ENCODE measurements around the gene C4orf54. TPM values are rescaled to one million over a fixed set of nuclear protein-coding genes. Genes with fewer than 3 reads are reported as not detected.

C4orf54 gene
- polyA plus RNA-seq, 1 donor from 2014 or later, result not detected

GRCh38 chr4:99652596-99653436, 4.8 kb downstream of the C4orf54 start:
- H3K9me2 ChIP-seq (ENCODE audit: insufficient read depth, low read length), result no peaks in the 10 kb centered on the region
- H3K9me3 ChIP-seq (ENCODE audit: low read length), result no peaks in the 10 kb centered on the region
- H2AFZ ChIP-seq (ENCODE audit: low read depth, low read length), result no peak overlapping the region
- no peaks in the 10 kb centered on the region for H3K36me3 ChIP-seq (ENCODE audit: insufficient read depth, low read length)
- no peak overlapping the region for H3K4me2 ChIP-seq (ENCODE audit: low read length)
- no peak overlapping the region for H3K27ac ChIP-seq (ENCODE audit: low read length)
- no peak overlapping the region for H3K9ac ChIP-seq (ENCODE audit: low read length)
- no peaks in the 10 kb centered on the region for H3F3A ChIP-seq (ENCODE audit: insufficient read depth, low read length, poor library complexity, severe bottlenecking)
- TF ChIP-seq CTCF (IDR thresholded peaks at IDR 0.05; ENCODE audit: poor library complexity, severe bottlenecking) (no peak), POLR2AphosphoS5 (IDR thresholded peaks at IDR 0.05) (no peak), RAD21 (conservative IDR thresholded peaks at IDR 0.05) (no peak), SMC3 (conservative IDR thresholded peaks at IDR 0.05; ENCODE audit: poor library complexity) (no peak), MXI1 (conservative IDR thresholded peaks at IDR 0.05; ENCODE audit: poor library complexity, severe bottlenecking) (no peak), TAF1 (IDR thresholded peaks at IDR 0.05; ENCODE audit: low read depth) (no peak), EZH2 (IDR thresholded peaks at IDR 0.05; ENCODE audit: borderline replicate concordance, insufficient read depth, low read length, poor library complexity, severe bottlenecking) (no peak), EP300 (conservative IDR thresholded peaks at IDR 0.05; ENCODE audit: poor library complexity, severe bottlenecking) (no peak), REST (IDR thresholded peaks at IDR 0.05; ENCODE audit: borderline replicate concordance) (no peak)
- no peaks in the 10 kb centered on the region for H4K20me1 ChIP-seq (ENCODE audit: insufficient read depth)
- no peaks in the 10 kb centered on the region for H3K79me2 ChIP-seq (replicated peaks; ENCODE audit: insufficient read depth, low read length)
- no peaks in the 10 kb centered on the region for H3K27me3 ChIP-seq (ENCODE audit: insufficient read depth, low read depth, low read length)
- H3K4me3 ChIP-seq (ENCODE audit: low read length), result no peak overlapping the region

- Histone ChIP-seq H3K9ac (ENCODE audit: low read length) (no peak overlapping the region), H3K27me3 (ENCODE audit: insufficient read depth, low read depth, low read length) (no peaks in the 10 kb centered on the region), H3K27ac (ENCODE audit: low read length) (no peak overlapping the region), H3F3A (ENCODE audit: insufficient read depth, low read length, poor library complexity, severe bottlenecking) (no peaks in the 10 kb centered on the region), H3K9me2 (ENCODE audit: insufficient read depth, low read length) (no peaks in the 10 kb centered on the region), H4K20me1 (ENCODE audit: insufficient read depth) (no peaks in the 10 kb centered on the region), H2AFZ (ENCODE audit: low read depth, low read length) (no peak overlapping the region), H3K36me3 (ENCODE audit: insufficient read depth, low read length) (no peaks in the 10 kb centered on the region), H3K9me3 (ENCODE audit: low read length) (no peaks in the 10 kb centered on the region), H3K79me2 (replicated peaks; ENCODE audit: insufficient read depth, low read length) (no peaks in the 10 kb centered on the region), H3K4me2 (ENCODE audit: low read length) (no peak overlapping the region), H3K4me3 (ENCODE audit: low read length) (no peak overlapping the region)
- TF ChIP-seq EP300 (conservative IDR thresholded peaks at IDR 0.05; ENCODE audit: poor library complexity, severe bottlenecking) (no peak), SMC3 (conservative IDR thresholded peaks at IDR 0.05; ENCODE audit: poor library complexity) (no peak), RAD21 (conservative IDR thresholded peaks at IDR 0.05) (no peak), TAF1 (IDR thresholded peaks at IDR 0.05; ENCODE audit: low read depth) (no peak), EZH2 (IDR thresholded peaks at IDR 0.05; ENCODE audit: borderline replicate concordance, insufficient read depth, low read length, poor library complexity, severe bottlenecking) (no peak), CTCF (IDR thresholded peaks at IDR 0.05; ENCODE audit: poor library complexity, severe bottlenecking) (no peak), REST (IDR thresholded peaks at IDR 0.05; ENCODE audit: borderline replicate concordance) (no peak), POLR2AphosphoS5 (IDR thresholded peaks at IDR 0.05) (no peak), MXI1 (conservative IDR thresholded peaks at IDR 0.05; ENCODE audit: poor library complexity, severe bottlenecking) (no peak)
Measured at GRCh38 chr4:99651811-99652485, 5.7 kb downstream of the C4orf54 start.
